Activated gamma-delta T cell treated with anti-CD3 and anti-CD28 coated beads, Interleukin-2, amount 50 U/mL, for 16 hours (primary cell): ENCODE measurements around the gene BTNL3.
"Not testable (repeated sequence)": the region's sequence is repeated elsewhere in the genome, so short reads cannot be mapped to it uniquely, and the experiment has no call there.

Experiments
- DNase-seq: peaks from one replicate; pipeline ENCODE4 v3.0.0-alpha.2; 2020; ENCODE audit warnings: low read depth

BTNL3 gene

DNA sequence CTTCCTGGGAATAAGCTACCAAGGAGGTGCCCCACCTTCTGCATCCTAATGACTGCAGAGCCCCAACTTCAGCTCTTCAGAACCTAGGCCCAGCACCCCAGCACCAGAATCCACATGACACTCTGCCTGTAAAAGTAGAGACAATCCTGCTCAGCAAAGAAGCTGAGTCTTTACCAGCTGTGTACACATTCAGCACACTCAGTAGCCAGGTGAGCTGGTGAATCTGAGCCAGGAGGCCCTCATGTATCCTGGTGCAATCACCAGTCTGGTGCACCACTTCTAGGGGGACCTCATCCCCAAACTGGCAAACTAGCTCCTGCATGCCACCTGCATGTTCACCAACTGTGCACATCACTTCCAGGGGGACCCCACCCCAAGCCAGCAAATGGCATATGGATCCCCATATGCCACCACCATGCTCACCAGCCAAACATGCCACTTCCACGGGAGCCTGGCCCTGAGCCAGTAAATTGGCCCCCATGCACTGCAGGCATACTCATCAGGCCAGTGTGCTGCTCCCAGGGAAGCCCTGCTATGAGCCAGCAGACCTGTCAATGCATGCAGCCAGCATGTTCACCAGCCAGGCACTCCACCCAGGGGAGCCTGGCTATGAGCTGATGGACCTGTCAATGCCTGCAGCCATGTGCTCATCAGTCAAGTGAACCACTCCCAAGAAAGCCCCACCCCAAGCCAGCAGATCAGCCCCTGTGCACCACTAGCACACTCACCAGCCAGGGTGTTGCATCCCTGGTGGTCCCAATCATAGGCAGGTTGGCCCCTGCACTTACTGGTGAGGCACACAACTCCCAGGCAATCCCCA is 35.8 kb downstream of the BTNL3 start:
- no peak for DNase-seq

DNA sequence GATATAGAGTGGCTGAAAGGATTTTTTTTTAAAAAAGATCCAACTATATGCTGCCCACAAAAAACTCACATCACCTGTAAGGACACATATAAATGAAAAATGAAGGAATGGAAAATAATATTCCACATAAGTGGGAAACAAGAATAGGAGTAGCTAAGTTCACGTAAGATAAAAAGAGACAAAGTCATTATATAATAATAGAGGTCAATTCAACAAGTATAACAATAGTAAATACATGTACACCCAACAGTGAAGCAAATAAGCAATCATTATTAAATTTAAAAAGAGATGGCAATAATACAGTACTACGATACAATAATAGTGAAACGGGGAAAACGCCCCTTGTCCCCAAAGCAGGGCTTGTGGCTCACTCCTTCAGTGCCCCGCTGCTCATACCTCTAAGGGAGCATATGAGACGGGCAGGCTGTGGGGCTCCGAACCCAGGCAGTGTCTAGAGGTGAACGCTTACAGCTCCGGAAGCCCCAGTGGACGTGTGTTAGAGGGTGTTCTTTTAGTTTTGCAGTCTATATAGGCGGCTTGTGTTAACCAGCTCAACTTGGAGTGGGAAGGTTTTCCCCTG is 38.9 kb downstream of the BTNL3 start:
- DNase-seq: no peak

- no peak for DNase-seq
Observed at GRCh38 chr5:181028032-181028819, 39.6 kb downstream of the BTNL3 start.

DNA sequence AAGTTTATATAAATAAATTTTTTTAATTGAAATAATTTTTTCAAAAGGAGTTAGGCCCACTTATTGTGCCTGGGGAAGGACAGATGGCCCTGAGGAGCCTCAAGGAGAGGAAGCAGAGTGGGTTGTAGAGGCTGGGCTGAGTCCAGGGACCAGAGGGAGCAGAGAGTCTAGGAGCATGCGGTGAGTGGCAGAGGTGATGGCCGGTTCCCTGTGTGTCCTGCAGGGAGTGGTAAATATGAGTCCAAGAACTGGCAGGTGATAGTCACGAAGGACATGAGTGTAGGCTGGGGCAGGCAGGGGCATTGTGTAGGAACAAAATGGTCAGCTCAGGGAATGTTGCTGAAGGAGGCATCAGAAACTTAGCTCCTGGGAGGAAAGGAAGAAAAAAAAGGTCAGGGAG is 43.1 kb downstream of the BTNL3 start:
- no peak for DNase-seq

DNA sequence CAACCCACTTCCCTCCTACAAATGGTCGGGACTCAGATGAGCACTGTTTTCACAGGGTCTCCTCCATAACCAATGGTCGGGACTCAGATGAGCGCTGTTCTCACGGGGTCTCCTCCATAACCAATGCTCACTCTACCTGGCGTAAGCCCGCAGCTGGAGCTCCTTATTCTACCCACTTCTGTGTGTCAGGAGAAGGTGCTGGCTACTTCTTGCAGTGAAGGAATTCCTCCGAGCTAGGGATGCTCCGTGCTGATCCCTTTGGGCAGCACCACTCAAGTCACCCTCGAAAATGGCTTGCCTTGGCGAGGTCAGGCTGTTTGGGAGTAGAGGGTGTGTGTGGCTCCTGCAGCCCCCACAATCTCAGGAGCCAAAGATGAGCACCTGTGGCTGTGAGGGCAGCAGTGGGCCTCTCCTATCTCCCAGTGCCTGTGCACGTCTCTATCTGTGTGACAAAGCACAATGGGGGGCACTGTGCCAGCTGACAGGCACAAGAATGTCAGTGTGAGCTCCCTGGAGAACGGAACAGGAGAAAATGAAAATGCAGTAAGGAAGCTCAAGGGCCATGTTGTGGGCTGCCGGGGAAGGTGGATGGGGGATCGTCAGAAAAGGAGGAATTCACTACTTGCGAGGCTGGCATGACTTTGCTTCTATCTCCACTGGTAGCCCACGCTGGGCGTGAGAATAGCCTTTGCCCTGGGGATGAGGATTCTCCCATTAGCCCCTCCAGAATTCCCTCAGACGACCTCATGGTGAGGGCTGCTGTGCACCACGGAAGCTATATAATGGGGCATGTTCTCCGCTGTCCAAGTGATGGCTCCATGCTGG is 47.6 kb downstream of the BTNL3 start:
- DNase-seq: no peak

DNA sequence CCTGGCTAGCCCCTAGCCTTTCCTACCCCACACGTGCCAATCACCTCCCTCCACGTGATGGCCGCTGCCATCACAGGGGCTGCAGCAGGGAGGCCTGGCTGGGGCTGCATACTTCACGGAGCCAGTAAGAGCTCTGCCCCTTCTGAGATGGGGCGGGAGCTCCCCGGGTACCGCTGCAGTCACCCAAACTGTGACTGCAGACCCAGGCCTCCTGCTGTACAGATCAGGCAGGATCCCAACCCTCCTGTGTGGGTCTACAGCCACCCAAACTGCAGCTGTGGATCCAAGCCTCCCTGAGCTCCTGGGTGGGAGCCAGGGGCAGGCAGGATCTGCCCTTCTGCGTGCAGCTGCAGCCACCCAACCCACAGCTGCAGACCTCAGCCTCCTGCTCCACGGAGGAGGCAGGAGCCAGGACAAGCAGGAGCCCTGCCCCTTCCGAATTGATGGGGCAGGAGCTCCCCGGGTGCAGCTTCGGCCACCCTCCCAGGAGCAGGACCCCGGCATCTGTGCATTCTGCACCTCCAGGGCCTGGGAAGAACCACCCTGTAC is 48.2 kb downstream of the BTNL3 start:
- DNase-seq: no peak

DNA sequence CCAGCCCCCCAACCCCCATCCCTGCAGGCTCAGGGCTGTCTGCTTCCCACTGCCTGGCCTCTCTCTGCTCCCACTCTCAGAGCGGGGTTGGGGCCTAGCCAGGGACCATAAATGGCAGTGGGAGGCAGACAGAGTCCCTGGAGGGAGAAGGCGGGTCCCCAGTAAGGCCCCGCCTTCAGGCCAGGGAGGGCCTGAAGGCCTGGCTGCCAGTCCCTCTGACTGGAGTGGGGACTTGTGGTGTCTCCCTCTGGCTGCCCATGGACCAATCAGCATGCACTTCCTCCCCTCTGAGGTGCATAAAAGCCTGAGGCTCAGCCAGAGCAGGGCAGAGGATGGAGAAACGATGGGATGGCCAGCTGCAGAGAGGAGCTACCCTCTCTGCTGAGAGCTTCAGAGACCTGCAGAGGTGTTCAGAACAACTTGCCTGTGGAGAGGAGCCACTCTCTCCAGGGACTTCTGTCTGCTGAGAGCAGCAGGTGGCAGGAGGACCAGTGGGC is 48.8 kb downstream of the BTNL3 start:
- DNase-seq: no peak

GRCh38 chr5:181039471-181039870 is 50.8 kb downstream of the BTNL3 start:
- no peak for DNase-seq

GRCh38 chr5:181039931-181040630 is 51.4 kb downstream of the BTNL3 start, which contains the start of gene BTNL9:
Gene BTNL9 (plus strand): TSS chr5:181040266. CDS start chr5:181045490, 5,224 bp downstream.
- DNase-seq: no peak

GRCh38 chr5:181040631-181040945 is 51.9 kb downstream of the BTNL3 start:
- DNase-seq: no peak

GRCh38 chr5:181041043-181041442 is 52.4 kb downstream of the BTNL3 start:
- no peak for DNase-seq

GRCh38 chr5:181042036-181042713 is 53.5 kb downstream of the BTNL3 start:
- DNase-seq: no peak

- no peak for DNase-seq
Observed at GRCh38 chr5:181042722-181043121, 54.1 kb downstream of the BTNL3 start.

DNA sequence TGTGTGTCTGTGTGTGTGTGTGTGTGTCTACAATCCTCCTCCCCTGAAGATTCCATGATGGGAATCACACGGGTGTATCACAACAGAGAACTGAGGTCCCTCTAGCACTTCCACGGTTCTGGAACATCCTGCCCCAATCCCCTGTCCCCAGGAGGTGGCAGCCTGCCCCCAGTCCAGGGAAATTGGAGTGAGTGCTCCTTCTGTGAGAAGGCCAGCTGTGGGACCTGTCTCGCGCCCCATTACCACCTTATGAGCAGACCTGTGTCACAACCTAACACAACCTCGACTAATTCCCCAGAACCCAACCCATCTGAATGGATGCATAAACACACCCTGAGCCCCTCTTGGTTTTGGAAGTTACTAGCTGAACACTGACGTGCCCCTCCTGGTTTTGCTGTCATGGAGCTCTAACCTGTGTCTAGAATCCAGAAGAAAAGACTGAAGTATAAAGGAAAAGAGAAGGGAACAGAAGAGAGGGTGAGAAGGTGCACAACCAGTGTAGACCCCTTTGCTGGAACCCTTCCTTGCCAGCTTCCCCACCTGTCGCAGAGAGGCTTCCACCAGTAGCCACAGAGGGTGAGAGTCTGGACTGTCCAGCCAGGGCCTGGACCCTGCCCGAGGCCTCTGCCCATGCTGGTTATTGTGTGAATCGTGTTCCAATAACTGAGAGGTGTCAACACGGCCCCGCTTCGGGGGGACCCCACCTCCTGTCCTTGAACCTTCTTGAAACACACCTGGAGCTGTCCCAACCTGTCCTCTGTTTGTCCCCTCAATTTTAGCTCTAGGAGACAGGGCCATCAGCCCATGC is 54.8 kb downstream of the BTNL3 start:
- DNase-seq: no peak

GRCh38 chr5:181044093-181044599 is 55.5 kb downstream of the BTNL3 start:
- DNase-seq: no peak

DNA sequence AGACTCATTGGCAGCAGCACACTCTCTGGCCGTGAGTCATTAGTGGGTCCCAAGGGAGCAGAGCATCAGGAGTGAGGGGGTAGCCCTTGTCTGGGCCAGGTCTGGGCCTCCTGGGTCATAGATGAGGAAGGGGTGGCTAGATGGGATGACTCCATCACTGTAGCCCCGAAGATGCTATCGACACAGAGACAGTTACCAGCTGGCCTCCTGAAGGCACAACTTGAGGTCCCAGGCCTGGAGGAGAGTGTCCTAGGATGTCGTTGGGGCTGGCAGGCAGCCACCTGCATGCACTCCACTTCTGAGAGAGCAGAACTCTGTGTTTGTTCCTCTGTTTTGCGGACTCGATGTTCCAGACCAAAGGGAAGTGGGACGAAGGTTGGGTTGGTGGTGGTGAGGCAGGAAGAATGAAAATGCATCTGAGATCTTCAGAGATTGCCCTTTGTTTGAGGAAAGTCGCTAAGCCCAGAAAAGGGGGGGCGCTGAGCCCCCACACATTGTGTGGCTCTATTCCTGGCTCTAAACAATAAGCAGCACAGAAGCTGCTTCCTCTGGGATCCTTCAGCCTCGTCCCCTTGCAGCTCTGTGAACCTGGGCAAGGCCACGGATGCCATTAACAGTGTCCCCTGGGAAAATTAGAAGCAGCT is 56.1 kb downstream of the BTNL3 start:
- DNase-seq: no peak

DNA sequence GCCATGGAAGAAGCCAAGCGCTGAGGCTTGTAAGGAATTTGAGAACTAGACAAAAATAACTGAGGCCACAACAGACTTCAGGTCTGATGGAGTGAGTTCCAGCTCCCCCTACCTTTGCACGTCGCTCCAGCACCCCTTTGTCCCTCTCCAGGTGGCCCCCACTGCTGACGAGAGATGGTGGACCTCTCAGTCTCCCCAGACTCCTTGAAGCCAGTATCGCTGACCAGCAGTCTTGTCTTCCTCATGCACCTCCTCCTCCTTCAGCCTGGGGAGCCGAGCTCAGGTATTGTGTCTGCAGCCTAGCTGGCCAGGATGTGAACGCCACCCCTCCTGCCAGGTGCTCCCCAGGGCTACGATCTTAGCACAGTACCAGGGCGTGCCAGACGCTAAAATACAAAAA is 56.7 kb downstream of the BTNL3 start:
- no peak for DNase-seq

DNA sequence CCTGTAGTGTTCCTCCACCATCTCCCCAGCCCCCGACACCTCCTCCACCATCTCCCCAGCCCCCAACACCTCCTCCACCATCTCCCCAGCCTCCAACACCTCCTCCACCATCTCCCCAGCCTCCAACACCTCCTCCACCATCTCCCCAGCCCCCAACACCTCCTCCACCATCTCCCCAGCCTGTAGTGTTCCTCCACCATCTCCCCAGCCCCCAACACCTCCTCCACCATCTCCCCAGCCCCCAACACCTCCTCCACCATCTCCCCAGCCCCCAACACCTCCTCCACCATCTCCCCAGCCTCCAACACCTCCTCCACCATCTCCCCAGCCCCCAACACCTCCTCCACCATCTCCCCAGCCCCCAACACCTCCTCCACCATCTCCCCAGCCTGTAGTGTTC is 57.2 kb downstream of the BTNL3 start:
- not testable (repeated sequence) for DNase-seq

- no peak for DNase-seq
Observed at GRCh38 chr5:181047288-181047687, 58.6 kb downstream of the BTNL3 start.
